Measurements from ENCODE around the gene RERG. TPM values are rescaled to one million over a fixed set of nuclear protein-coding genes. Genes with fewer than 3 reads are reported as not detected.

The RERG gene
- total and polyA plus RNA-seq, 4 donors = 1.0 to 1.4 (median 1.1) TPM

- no peaks in the 10 kb centered on the region for H3K9me3 ChIP-seq (ENCODE audit: control insufficient read depth in 4 of 4, low read length in 3 of 4)
Measured at GRCh38 chr12:15232959-15233358, 11.7 kb upstream of the RERG start.

GRCh38 chr12:15231493-15231892 is 10.3 kb upstream of the RERG start:
- 65% methylated on average over 1 of the region's 1 CpG for WGBS
- no peaks in the 10 kb centered on the region for H3K9me3 ChIP-seq (ENCODE audit: control insufficient read depth in 4 of 4, low read length in 3 of 4)
- H3K36me3 ChIP-seq (ENCODE audit: control insufficient read depth in 4 of 4, insufficient read depth in 3 of 4, low read depth in 1 of 4, low read length in 3 of 4) = no peaks in the 10 kb centered on the region
- no peak overlapping the region for H3K9ac ChIP-seq (ENCODE audit: low read depth in 1 of 2, low read length in 2 of 2)
- H3K27me3 ChIP-seq (ENCODE audit: control insufficient read depth in 4 of 4, insufficient read depth in 4 of 4, low read length in 3 of 4) = peaks cover 0 to 8% (median 4%) of the 10 kb centered on the region in 4 donors
- no peak overlapping the region for H3K4me3 ChIP-seq (ENCODE audit: low read depth in 1 of 3, low read length in 3 of 3)
- H3K4me1 ChIP-seq (ENCODE audit: control insufficient read depth in 4 of 4, insufficient read depth in 4 of 4, low read length in 3 of 4) = no peaks in the 10 kb centered on the region
- DNase-seq (ENCODE audit: low spot score) = no peak
- no peak overlapping the region for H3K27ac ChIP-seq (ENCODE audit: low read depth in 1 of 2, low read length in 2 of 2)
- TF ChIP-seq ATF3 (IDR thresholded peaks at IDR 0.05) = no peak
- TF ChIP-seq YY1 (IDR thresholded peaks at IDR 0.05) = no peak
- no peak for TF ChIP-seq RAD21 (IDR thresholded peaks at IDR 0.05)
- TF ChIP-seq, protein P1, sequence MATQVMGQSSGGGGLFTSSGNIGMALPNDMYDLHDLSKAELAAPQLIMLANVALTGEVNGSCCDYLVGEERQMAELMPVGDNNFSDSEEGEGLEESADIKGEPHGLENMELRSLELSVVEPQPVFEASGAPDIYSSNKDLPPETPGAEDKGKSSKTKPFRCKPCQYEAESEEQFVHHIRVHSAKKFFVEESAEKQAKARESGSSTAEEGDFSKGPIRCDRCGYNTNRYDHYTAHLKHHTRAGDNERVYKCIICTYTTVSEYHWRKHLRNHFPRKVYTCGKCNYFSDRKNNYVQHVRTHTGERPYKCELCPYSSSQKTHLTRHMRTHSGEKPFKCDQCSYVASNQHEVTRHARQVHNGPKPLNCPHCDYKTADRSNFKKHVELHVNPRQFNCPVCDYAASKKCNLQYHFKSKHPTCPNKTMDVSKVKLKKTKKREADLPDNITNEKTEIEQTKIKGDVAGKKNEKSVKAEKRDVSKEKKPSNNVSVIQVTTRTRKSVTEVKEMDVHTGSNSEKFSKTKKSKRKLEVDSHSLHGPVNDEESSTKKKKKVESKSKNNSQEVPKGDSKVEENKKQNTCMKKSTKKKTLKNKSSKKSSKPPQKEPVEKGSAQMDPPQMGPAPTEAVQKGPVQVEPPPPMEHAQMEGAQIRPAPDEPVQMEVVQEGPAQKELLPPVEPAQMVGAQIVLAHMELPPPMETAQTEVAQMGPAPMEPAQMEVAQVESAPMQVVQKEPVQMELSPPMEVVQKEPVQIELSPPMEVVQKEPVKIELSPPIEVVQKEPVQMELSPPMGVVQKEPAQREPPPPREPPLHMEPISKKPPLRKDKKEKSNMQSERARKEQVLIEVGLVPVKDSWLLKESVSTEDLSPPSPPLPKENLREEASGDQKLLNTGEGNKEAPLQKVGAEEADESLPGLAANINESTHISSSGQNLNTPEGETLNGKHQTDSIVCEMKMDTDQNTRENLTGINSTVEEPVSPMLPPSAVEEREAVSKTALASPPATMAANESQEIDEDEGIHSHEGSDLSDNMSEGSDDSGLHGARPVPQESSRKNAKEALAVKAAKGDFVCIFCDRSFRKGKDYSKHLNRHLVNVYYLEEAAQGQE (IDR thresholded peaks at IDR 0.05) = no peak
- TF ChIP-seq, protein P2, sequence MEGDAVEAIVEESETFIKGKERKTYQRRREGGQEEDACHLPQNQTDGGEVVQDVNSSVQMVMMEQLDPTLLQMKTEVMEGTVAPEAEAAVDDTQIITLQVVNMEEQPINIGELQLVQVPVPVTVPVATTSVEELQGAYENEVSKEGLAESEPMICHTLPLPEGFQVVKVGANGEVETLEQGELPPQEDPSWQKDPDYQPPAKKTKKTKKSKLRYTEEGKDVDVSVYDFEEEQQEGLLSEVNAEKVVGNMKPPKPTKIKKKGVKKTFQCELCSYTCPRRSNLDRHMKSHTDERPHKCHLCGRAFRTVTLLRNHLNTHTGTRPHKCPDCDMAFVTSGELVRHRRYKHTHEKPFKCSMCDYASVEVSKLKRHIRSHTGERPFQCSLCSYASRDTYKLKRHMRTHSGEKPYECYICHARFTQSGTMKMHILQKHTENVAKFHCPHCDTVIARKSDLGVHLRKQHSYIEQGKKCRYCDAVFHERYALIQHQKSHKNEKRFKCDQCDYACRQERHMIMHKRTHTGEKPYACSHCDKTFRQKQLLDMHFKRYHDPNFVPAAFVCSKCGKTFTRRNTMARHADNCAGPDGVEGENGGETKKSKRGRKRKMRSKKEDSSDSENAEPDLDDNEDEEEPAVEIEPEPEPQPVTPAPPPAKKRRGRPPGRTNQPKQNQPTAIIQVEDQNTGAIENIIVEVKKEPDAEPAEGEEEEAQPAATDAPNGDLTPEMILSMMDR (IDR thresholded peaks at IDR 0.05; ENCODE audit: low read depth, low read length, missing input control) = no peak
- no peak for TF ChIP-seq GABPA (IDR thresholded peaks at IDR 0.05 in 1 of 2, conservative IDR thresholded peaks at IDR 0.05 in 1 of 2)
- no peak for TF ChIP-seq EGR1 (IDR thresholded peaks at IDR 0.05; ENCODE audit: low read depth in 2 of 2)
- no peak for TF ChIP-seq NR2F2 (IDR thresholded peaks at IDR 0.05)
- no peak for TF ChIP-seq FOXA1 (IDR thresholded peaks at IDR 0.05)
- TF ChIP-seq JUND (IDR thresholded peaks at IDR 0.05) = no peak
- no peak for TF ChIP-seq HNF4G (IDR thresholded peaks at IDR 0.05)

More at GRCh38 chr12:15232959-15233358, 11.7 kb upstream of the RERG start:
- no peak overlapping the region for H3K9ac ChIP-seq (ENCODE audit: low read depth in 1 of 2, low read length in 2 of 2)
- H3K4me3 ChIP-seq (ENCODE audit: low read depth in 1 of 3, low read length in 3 of 3) = no peak overlapping the region
- WGBS = 31% methylated on average over 1 of the region's 1 CpG
- H3K27ac ChIP-seq (ENCODE audit: low read depth in 1 of 2, low read length in 2 of 2) = no peak overlapping the region
- no peak for TF ChIP-seq RAD21 (IDR thresholded peaks at IDR 0.05)
- no peak for TF ChIP-seq SP1 (IDR thresholded peaks at IDR 0.05)
- TF ChIP-seq FOXA1 (IDR thresholded peaks at IDR 0.05) = no peak
- TF ChIP-seq FOXA2 (IDR thresholded peaks at IDR 0.05) = no peak
- no peak for TF ChIP-seq GABPA (IDR thresholded peaks at IDR 0.05 in 1 of 2, conservative IDR thresholded peaks at IDR 0.05 in 1 of 2)
- no peak for TF ChIP-seq JUND (IDR thresholded peaks at IDR 0.05)
- no peak for TF ChIP-seq HNF4A (conservative IDR thresholded peaks at IDR 0.05)
- no peak for TF ChIP-seq TAF1 (conservative IDR thresholded peaks at IDR 0.05)
- TF ChIP-seq, protein P1 (IDR thresholded peaks at IDR 0.05) = no peak
- TF ChIP-seq MAX (IDR thresholded peaks at IDR 0.05) = no peak
- TF ChIP-seq HNF4G (IDR thresholded peaks at IDR 0.05) = no peak
- TF ChIP-seq, protein P2 (IDR thresholded peaks at IDR 0.05; ENCODE audit: low read depth, low read length, missing input control) = no peak
- no peaks in the 10 kb centered on the region for H3K4me1 ChIP-seq (ENCODE audit: control insufficient read depth in 4 of 4, insufficient read depth in 4 of 4, low read length in 3 of 4)
- H3K36me3 ChIP-seq (ENCODE audit: control insufficient read depth in 4 of 4, insufficient read depth in 3 of 4, low read depth in 1 of 4, low read length in 3 of 4) = no peaks in the 10 kb centered on the region
- DNase-seq (ENCODE audit: low spot score) = no peak
- peaks cover 0 to 11% (median 4%) of the 10 kb centered on the region in 4 donors for H3K27me3 ChIP-seq (ENCODE audit: control insufficient read depth in 4 of 4, insufficient read depth in 4 of 4, low read length in 3 of 4)
